ENCODE measurements around the gene SLC25A36. TPM values are rescaled to one million over a fixed set of nuclear protein-coding genes. Genes with fewer than 3 reads are reported as not detected.
"Not testable (repeated sequence)": the region's sequence is repeated elsewhere in the genome, so short reads cannot be mapped to it uniquely, and the experiment has no call there.

SLC25A36 gene
- polyA plus RNA-seq, 3 donors from 2014 or later: 33.4 to 62.5 (median 46.4) TPM

DNA sequence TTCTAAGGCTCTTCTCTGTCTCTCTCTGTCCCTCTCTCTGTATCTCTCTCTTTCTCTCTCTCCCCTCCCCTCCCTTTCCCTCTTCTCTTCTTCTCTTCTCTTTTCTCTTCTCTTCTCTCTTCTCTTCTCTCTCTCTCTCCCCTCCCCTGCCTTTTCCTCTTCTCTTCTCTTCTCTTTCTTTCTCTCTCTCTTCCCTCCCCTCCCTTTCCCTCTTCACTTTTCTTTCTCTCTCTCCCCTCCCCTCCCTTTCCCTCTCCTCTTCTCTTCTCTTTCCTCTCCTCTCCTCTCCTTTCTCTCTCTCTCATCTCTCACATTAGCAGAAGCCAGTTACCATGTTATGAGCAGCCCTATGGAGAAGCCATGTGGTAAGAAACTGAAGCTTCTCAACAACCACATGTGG is 25.0 kb upstream of the SLC25A36 start:
- Mint-ChIP-seq H3K27me3 (ENCODE audit: low read depth in 3 of 3) (peaks cover 0 to 6% (median 5%) of the 10 kb centered on the region in 3 donors), H3K9me3 (no peaks in the 10 kb centered on the region), H3K4me1 (no peaks in the 10 kb centered on the region), H3K4me3 (no peak overlapping the region), H3K36me3 (no peaks in the 10 kb centered on the region), H3K27ac (no peak overlapping the region)
- DNase-seq: no peak

DNA sequence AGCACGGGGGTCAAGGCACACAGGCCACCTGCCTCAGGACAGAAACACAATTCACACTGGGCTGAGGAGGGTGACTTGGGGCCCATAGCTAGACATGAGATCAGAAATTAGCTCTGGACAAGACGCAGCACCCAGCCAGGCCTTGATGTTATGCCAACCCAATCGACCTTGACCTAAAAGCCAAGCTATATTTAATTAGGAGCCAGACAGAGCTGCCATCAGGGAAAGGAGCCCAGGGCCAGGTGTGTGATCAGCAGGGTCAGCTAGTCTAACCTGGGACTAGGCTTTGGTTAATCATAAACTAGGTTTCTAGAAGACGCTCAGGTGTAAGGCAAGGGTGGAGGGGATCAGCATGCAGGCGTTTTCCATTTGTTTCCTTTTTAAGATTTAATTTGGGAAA is 23.9 kb upstream of the SLC25A36 start:
- no peak overlapping the region for H3K27ac Mint-ChIP-seq
- no peak overlapping the region for H3K4me3 Mint-ChIP-seq
- peaks cover 0 to 6% (median 5%) of the 10 kb centered on the region in 3 donors for H3K27me3 Mint-ChIP-seq (ENCODE audit: low read depth in 3 of 3)
- H3K36me3 Mint-ChIP-seq: no peaks in the 10 kb centered on the region
- H3K9me3 Mint-ChIP-seq: no peaks in the 10 kb centered on the region
- DNase-seq: no peak
- H3K4me1 Mint-ChIP-seq: no peaks in the 10 kb centered on the region

DNA sequence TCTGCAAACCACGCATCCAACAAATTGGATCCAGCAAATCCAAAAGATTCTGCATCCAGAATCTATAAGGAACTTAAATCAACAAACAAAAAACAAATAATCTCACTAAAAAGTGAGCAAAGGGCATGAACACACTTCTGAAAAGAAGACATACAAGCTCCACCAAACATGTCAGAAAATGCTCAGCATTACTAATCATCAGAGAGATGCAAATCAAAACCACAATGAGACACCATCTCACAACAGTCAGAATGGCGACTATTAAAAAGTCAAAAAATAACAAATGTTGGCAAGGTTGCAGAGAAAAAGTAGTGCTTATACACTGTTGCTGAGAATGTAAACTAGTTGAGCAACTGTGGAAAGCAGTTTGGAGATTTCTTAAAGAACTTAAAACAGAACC is 21.6 kb upstream of the SLC25A36 start:
- no peaks in the 10 kb centered on the region for H3K4me1 Mint-ChIP-seq
- H3K36me3 Mint-ChIP-seq: no peaks in the 10 kb centered on the region
- H3K27ac Mint-ChIP-seq: no peak overlapping the region
- DNase-seq: no peak
- H3K4me3 Mint-ChIP-seq: no peak overlapping the region
- no peaks in the 10 kb centered on the region for H3K9me3 Mint-ChIP-seq
- peaks cover 2 to 6% (median 5%) of the 10 kb centered on the region in 3 donors for H3K27me3 Mint-ChIP-seq (ENCODE audit: low read depth in 3 of 3)

DNA sequence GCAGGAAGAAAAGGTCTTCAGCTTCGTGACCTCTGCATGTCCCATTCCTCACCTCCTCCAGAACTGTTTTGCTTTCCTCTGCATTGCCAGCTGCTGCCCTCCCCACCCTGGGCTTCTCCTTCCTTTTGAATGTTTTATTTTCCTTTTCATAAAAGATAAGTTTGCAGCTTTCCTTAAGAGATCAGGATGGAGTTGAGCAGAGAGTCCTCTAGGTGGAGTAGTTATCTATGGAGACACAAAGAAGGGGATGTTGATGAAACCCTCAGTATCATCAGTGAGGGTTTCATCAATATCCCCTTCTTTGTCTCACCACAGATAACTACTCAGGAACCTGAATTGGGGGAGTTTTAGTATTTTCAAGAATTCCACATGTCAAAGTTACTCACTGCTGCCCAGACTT is 19.0 kb upstream of the SLC25A36 start:
- peaks cover 4 to 6% (median 5%) of the 10 kb centered on the region in 3 donors for H3K27me3 Mint-ChIP-seq (ENCODE audit: low read depth in 3 of 3)
- no peaks in the 10 kb centered on the region for H3K36me3 Mint-ChIP-seq
- DNase-seq: no peak
- no peak overlapping the region for H3K4me3 Mint-ChIP-seq
- no peak overlapping the region for H3K27ac Mint-ChIP-seq
- no peaks in the 10 kb centered on the region for H3K4me1 Mint-ChIP-seq
- H3K9me3 Mint-ChIP-seq: no peaks in the 10 kb centered on the region

DNA sequence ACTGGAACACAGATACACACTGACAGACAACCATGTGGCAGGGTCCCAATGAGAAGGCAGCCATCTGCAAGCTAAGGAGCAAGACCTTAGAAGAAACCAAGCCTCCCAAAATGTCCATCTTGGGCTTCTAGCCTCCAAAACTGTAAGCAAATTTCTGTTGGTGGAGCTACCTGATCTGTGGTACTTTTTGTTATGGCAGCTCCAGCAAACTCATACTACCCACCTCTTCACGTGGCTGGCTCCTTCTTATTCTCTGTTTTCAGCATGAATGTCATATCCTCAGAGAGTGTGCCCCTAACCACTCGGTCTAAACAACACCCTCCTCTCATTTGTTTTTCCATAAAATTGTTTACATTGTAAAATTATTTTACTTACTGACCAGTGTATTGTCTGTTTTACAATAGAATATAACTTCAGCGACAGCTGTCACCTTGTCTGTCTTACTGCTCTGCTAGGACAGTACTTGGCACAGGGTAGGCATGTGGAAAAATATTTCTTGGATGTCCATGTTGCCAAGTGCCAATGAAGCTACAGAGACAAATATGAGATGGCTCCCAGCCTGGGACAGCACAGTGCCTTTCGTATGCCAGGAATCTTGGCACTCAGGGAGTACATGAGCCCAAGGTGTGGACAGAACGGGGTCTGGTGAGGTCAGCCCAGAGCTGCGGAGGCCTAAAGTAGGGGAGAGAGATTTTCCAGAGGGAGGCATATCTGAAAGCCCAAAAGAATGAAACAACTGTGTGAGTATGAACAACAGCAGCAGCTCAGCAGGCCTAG is 17.4 kb upstream of the SLC25A36 start:
- Mint-ChIP-seq H3K9me3 (no peaks in the 10 kb centered on the region), H3K4me1 (no peaks in the 10 kb centered on the region), H3K27ac (no peak overlapping the region), H3K36me3 (no peaks in the 10 kb centered on the region), H3K4me3 (no peak overlapping the region), H3K27me3 (ENCODE audit: low read depth in 3 of 3) (peaks cover under 1 to 5% (median 4%) of the 10 kb centered on the region in 3 donors)
- DNase-seq: no peak

DNA sequence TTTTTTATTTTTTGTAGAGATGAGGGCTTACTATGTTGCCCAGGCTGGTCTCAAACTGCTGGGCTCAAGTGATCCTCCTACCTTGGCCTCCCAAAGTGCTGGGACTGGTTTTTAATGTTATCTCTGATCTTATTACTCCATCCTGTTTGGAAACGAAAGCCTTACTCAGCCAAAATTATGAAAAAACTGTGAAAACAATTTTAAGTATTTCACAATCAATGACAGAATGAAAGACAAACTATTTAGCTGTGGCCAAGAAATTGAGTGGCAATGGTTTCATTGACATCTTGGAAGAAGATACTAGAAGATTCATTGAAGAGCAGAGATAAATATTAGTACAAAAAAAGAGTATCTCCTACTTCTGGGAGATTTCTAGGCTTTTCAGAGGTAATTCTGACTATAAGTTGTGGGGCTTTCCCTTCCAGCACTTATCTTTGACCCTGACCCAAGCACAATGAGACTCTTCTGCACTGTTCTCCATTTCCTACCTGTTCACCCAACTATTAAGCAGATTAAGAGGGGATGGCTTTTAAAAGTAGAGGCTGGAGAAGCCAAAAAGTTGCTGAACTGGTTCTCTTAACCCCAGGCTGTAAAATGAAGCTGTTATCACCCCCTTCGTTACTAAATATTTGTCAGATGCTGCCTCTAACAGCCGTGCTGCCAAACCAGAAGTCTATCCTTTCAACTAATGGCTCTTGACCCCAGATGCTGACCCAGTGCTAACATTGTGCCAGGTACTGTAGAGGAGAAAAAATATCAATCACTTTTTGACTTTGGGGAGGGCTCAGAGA is 14.2 kb upstream of the SLC25A36 start:
- Mint-ChIP-seq H3K27me3 (ENCODE audit: low read depth in 3 of 3) (peaks cover 4 to 18% (median 5%) of the 10 kb centered on the region in 3 donors), H3K27ac (no peak overlapping the region), H3K4me1 (no peaks in the 10 kb centered on the region), H3K36me3 (no peaks in the 10 kb centered on the region), H3K4me3 (no peak overlapping the region), H3K9me3 (no peaks in the 10 kb centered on the region)
- DNase-seq: no peak

DNA sequence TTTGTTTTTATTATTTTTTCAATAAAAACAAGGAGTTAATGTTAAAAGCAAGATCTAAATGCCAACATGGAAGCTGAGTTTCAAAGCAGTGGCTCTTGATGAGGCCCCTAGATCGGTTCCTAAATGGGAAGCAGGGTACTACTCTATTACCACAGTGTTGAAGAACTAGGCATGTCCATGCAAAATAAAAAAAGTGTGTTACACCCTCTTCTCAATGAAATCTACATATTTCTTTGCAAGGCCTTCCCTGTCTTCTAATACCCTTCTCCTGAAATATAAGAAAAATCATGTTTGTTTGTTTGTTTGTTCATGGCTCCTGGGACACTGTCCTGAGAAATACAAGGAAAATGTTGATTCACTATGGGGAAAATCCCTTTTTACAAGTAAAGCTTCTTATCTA is 12.2 kb upstream of the SLC25A36 start:
- peaks cover 2 to 18% (median 5%) of the 10 kb centered on the region in 3 donors for H3K27me3 Mint-ChIP-seq (ENCODE audit: low read depth in 3 of 3)
- H3K9me3 Mint-ChIP-seq: no peaks in the 10 kb centered on the region
- no peak overlapping the region for H3K27ac Mint-ChIP-seq
- no peak overlapping the region for H3K4me3 Mint-ChIP-seq
- DNase-seq: no peak
- no peaks in the 10 kb centered on the region for H3K4me1 Mint-ChIP-seq
- H3K36me3 Mint-ChIP-seq: no peaks in the 10 kb centered on the region

DNA sequence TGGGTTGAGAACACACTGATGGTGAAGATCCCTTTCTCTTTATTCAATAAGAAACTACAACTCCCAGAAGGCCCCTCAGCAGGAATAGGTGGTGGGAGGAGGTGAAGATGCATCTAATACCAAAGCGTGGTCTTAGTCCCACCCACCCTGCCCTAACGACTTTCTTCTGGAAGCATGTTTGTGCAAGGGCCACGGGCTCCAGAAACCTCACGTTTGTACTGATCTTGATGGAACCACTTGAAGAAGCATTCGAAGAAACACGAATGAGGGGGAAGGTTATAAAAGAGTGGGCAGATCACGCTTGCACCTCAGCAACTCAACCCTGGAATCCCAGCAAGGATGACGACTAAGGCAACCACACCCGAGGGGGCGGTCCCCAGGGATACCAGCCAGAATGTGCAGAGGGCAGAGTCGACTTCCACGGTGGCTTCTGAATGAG is 10.6 kb upstream of the SLC25A36 start:
- Mint-ChIP-seq H3K4me1 (no peaks in the 10 kb centered on the region), H3K27ac (no peak overlapping the region), H3K9me3 (no peaks in the 10 kb centered on the region), H3K27me3 (ENCODE audit: low read depth in 3 of 3) (peaks cover 4 to 27% (median 14%) of the 10 kb centered on the region in 3 donors), H3K36me3 (no peaks in the 10 kb centered on the region), H3K4me3 (no peak overlapping the region)
- DNase-seq: no peak

DNA sequence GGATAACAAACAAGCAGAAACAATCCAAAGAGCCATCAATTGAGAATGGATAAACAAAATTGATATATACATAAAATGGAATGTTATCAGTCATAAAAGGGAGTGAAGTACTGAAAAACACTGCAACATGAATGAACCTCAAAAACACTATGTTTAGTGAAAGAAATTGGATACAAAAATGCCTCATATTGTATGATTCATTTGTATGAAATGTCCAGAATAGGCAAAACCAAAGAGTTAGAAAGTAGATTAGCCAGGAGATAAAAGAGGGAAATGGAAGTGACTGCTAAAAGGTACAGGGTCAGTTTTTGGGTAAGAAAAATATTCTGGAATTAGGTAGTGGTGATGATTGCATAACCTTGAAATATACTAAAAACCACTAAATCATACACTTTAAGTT is 9.8 kb upstream of the SLC25A36 start:
- H3K4me3 Mint-ChIP-seq: no peak overlapping the region
- no peaks in the 10 kb centered on the region for H3K36me3 Mint-ChIP-seq
- H3K9me3 Mint-ChIP-seq: no peaks in the 10 kb centered on the region
- peaks cover 6 to 31% (median 19%) of the 10 kb centered on the region in 3 donors for H3K27me3 Mint-ChIP-seq (ENCODE audit: low read depth in 3 of 3)
- no peak for DNase-seq
- no peak overlapping the region for H3K27ac Mint-ChIP-seq
- no peaks in the 10 kb centered on the region for H3K4me1 Mint-ChIP-seq

DNA sequence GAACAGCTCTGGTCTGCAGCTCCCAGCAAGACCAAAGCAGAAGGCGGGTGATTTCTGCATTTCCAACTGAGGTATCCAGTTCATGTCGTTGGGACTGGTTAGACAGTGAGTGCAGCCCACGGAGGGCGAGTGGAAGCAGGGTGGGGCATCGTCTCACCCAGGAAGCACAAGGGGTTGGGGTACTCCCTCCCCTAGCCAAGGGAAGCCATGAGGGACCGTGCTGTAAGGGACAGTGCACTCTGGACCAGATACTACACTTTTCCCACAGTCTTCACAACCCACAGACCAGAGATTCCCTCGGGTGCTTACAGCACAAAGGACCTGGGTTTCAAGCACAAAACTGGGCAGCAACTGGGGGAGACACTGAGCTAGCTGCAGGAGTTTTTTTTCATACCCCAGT is 8.5 kb upstream of the SLC25A36 start:
- Mint-ChIP-seq H3K27ac (no peak overlapping the region), H3K9me3 (no peaks in the 10 kb centered on the region), H3K4me3 (no peak overlapping the region), H3K27me3 (ENCODE audit: low read depth in 3 of 3) (peaks cover 7 to 31% (median 18%) of the 10 kb centered on the region in 3 donors), H3K4me1 (no peaks in the 10 kb centered on the region), H3K36me3 (no peaks in the 10 kb centered on the region)
- DNase-seq: no peak

DNA sequence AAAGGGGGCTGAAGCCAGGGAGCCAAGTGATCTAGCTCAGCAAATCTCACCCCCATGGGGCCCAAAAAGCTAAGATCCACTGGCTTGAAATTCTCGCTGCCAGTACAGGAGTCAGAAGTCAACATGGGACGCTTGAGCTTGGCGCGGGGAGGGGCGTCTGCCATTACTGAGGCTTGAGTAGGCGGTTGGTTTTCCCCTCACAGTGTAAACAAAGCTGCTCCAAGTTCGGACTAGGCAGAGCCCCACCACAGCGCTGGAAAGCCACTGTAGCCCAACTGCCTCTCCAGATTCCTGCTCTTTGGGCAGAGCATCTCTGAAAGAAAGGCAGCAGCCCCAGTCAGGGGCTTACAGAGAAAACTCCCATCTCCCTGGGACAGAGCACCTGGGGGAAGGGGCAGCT is 8.1 kb upstream of the SLC25A36 start:
- no peak overlapping the region for H3K27ac Mint-ChIP-seq
- peaks cover 7 to 31% (median 16%) of the 10 kb centered on the region in 3 donors for H3K27me3 Mint-ChIP-seq (ENCODE audit: low read depth in 3 of 3)
- no peak for DNase-seq
- H3K4me3 Mint-ChIP-seq: no peak overlapping the region
- H3K4me1 Mint-ChIP-seq: no peaks in the 10 kb centered on the region
- H3K9me3 Mint-ChIP-seq: no peaks in the 10 kb centered on the region
- H3K36me3 Mint-ChIP-seq: no peaks in the 10 kb centered on the region

DNA sequence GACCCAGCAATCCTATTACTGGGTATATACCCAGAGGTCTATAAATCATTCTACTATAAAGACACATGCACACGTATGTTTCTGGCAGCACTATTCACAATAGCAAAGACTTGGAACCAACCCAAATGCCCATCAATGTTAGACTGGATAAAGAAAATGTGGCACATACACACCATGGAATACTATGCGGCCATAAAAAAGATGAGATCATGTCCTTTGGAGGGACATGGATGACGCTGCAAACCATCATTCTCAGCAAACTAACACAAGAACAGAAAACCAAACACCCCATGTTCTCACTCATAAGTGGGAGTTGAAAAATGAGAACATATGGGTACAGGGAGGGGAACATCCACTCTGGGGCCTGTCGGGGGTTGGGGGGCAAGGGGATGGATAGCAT is 2.3 kb upstream of the SLC25A36 start:
- not testable (repeated sequence) for H3K36me3 Mint-ChIP-seq, H3K9me3 Mint-ChIP-seq, H3K27ac Mint-ChIP-seq, DNase-seq
- Mint-ChIP-seq H3K4me1 (peaks cover 27 to 33% of the 10 kb centered on the region in 2 donors), H3K4me3 (peak overlapping the region in 1 of 5 donors; percentile 50), H3K27me3 (ENCODE audit: low read depth in 3 of 3) (peaks cover 10 to 21% (median 19%) of the 10 kb centered on the region in 3 donors)

DNA sequence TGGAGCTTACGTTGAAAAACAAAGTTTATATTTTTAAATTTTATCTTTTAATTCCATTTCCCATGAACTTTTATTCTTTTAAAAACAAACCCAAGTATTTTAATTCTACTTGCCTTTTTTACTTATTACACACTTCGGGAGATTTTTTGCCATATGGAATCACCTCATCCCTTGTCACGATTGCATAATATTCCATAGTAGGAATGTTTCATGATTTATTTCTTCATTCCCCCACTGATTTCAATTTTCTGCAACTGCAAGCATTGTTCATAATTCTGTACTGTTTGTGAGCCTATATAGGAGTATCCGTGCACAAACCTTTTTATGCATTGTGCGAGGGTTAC is 574 bp upstream of the SLC25A36 start:
- Mint-ChIP-seq H3K4me3 (peak overlapping the region; percentile 87 to 98 (median 94)), H3K27me3 (ENCODE audit: low read depth in 3 of 3) (peaks cover 7 to 11% (median 10%) of the 10 kb centered on the region in 3 donors), H3K4me1 (peaks cover 32 to 48% of the 10 kb centered on the region in 2 donors), H3K27ac (peak overlapping the region; percentile 89 to 99 (median 95)), H3K36me3 (no peaks in the 10 kb centered on the region), H3K9me3 (no peaks in the 10 kb centered on the region)
- no peak for DNase-seq
